Activated CD8-positive, alpha-beta memory T cell treated with anti-CD3 and anti-CD28 coated beads, Interleukin-2, amount 50 U/mL, for 4 hours (primary cell): ENCODE data around the gene PYCR2.

Source experiments
- DNase-seq: peaks from one replicate; pipeline ENCODE4 v3.0.0-alpha.2; 2020

Gene PYCR2

GRCh38 chr1:225917536-225917935 is 6.5 kb downstream of the PYCR2 start:
- no peak for DNase-seq

GRCh38 chr1:225917101-225917500 is 6.9 kb downstream of the PYCR2 start:
- DNase-seq = no peak

GRCh38 chr1:225915538-225915991 is 8.5 kb downstream of the PYCR2 start:
- no peak for DNase-seq

- no peak for DNase-seq
These were observed 9.1 kb downstream of the PYCR2 start for GRCh38 chr1:225914947-225915346.

GRCh38 chr1:225914391-225914790 is 9.7 kb downstream of the PYCR2 start:
- no peak for DNase-seq

- DNase-seq = peak; percentile 77
These were observed 12.6 kb downstream of the PYCR2 start for GRCh38 chr1:225911191-225912130.

GRCh38 chr1:225909477-225909876 is 14.6 kb downstream of the PYCR2 start:
- DNase-seq = no peak

- DNase-seq = no peak
These were observed 15.3 kb downstream of the PYCR2 start for GRCh38 chr1:225908773-225909172.

- no peak for DNase-seq
These were observed 15.9 kb downstream of the PYCR2 start for GRCh38 chr1:225908013-225908640.

- DNase-seq = no peak
These were observed 16.7 kb downstream of the PYCR2 start for GRCh38 chr1:225907341-225907740.

GRCh38 chr1:225906467-225906866 is 17.6 kb downstream of the PYCR2 start:
- no peak for DNase-seq

- no peak for DNase-seq
These were observed 20.4 kb downstream of the PYCR2 start for GRCh38 chr1:225903623-225904022.

GRCh38 chr1:225899044-225899925 is 24.8 kb downstream of the PYCR2 start:
- DNase-seq = no peak

GRCh38 chr1:225897595-225898514 is 26.2 kb downstream of the PYCR2 start:
- DNase-seq = no peak

GRCh38 chr1:225896937-225897549 is 27.0 kb downstream of the PYCR2 start:
- peak; percentile 46 for DNase-seq

- no peak for DNase-seq
These were observed 27.6 kb downstream of the PYCR2 start for GRCh38 chr1:225896494-225896893.

GRCh38 chr1:225892307-225892706 is 31.7 kb downstream of the PYCR2 start:
- no peak for DNase-seq

GRCh38 chr1:225891229-225891972 is 32.6 kb downstream of the PYCR2 start:
- no peak for DNase-seq

- DNase-seq = no peak
These were observed 33.5 kb downstream of the PYCR2 start for GRCh38 chr1:225890346-225891228.

GRCh38 chr1:225889743-225890142 is 34.3 kb downstream of the PYCR2 start:
- DNase-seq = no peak
